PC-3 (cell line): ENCODE data around the gene TNFRSF1B. TPM values are rescaled to one million over a fixed set of nuclear protein-coding genes. Genes with fewer than 3 reads are reported as not detected.

Source experiments
- ATAC-seq: fragments of 200-7000 bp; cut with Tn5 transposase; 2 replicates; pipeline ENCODE4 v1.9.1; 2020; ENCODE audit warnings: mild to moderate bottlenecking, moderate library complexity
- BruUV-seq: library from RNA; stranded (reverse); fragments of 400-500 nt; replicated peaks from 2 replicates; lab custom pipeline; 2021; lab: Mats Ljungman, UMichigan
- CTCF ChIA-PET: fragments of 300-600 bp; sonication (Branson Sonifier 250); formaldehyde crosslinking; loops from one replicate; lab custom pipeline; 2022; ENCODE audit warnings: antibody characterized with exemption; lab: Charles Lee
- POLR2A ChIA-PET: fragments of 300-600 bp; sonication (Branson Sonifier 250); formaldehyde crosslinking; loops from one replicate; lab custom pipeline; 2022; ENCODE audit warnings: antibody characterized with exemption; ENCODE audit not compliant: unreplicated experiment; lab: Charles Lee
- DNase-seq: peaks from one replicate; pipeline ENCODE4 v3.0.0-alpha.2; 2015
- H2AFZ ChIP-seq: fragments of 300-600 bp; sonication (generic); 2 replicates; pipeline ENCODE4 v1.6.0; 2016; ENCODE audit warnings: antibody characterized with exemption, low read length
- H3F3A ChIP-seq: fragments of 300-600 bp; sonication (generic); one replicate; pipeline ENCODE4 v1.6.0; 2017; ENCODE audit warnings: antibody characterized with exemption, low read length, control low read depth, mild to moderate bottlenecking; ENCODE audit not compliant: unreplicated experiment
- H3K27ac ChIP-seq: fragments of 300-600 bp; sonication (generic); 2 replicates; pipeline ENCODE4 v1.5.1; 2016; ENCODE audit warnings: mild to moderate bottlenecking, low read length
- H3K27me3 ChIP-seq: fragments of 300-600 bp; sonication (generic); 2 replicates; pipeline ENCODE4 v1.6.1; 2016; ENCODE audit warnings: low read length, mixed read lengths
- H3K36me3 ChIP-seq: fragments of 300-600 bp; sonication (generic); 2 replicates; pipeline ENCODE4 v1.6.1; 2016; ENCODE audit warnings: low read depth, mixed run types, low read length, mixed read lengths
- H3K4me1 ChIP-seq: fragments of 300-600 bp; sonication (generic); 2 replicates; pipeline ENCODE4 v1.5.1; 2016; ENCODE audit warnings: low read length; ENCODE audit not compliant: insufficient read depth
- H3K4me2 ChIP-seq: fragments of 300-600 bp; sonication (generic); 2 replicates; pipeline ENCODE4 v1.6.0; 2016; ENCODE audit warnings: low read length
- H3K4me3 ChIP-seq: fragments of 300-600 bp; sonication (generic); 2 replicates; pipeline ENCODE4 v1.5.1; 2016; ENCODE audit warnings: mild to moderate bottlenecking, low read length, mixed read lengths
- H3K79me2 ChIP-seq: fragments of 300-600 bp; sonication (generic); 2 replicates; pipeline ENCODE4 v1.6.1; 2017; ENCODE audit warnings: low read length, mixed read lengths
- H3K9ac ChIP-seq: fragments of 300-600 bp; sonication (generic); 2 replicates; pipeline ENCODE4 v1.6.0; 2016; ENCODE audit warnings: mild to moderate bottlenecking, low read length
- H3K9me2 ChIP-seq: fragments of 300-600 bp; sonication (generic); replicated peaks from 2 replicates; pipeline ENCODE4 v1.6.1; 2016; ENCODE audit warnings: mixed run types, low read length, mixed read lengths
- H3K9me3 ChIP-seq: fragments of 300-600 bp; sonication (generic); 2 replicates; pipeline ENCODE4 v1.6.1; 2016; ENCODE audit warnings: low read length, mixed read lengths
- H4K20me1 ChIP-seq: fragments of 300-600 bp; sonication (generic); 2 replicates; pipeline ENCODE4 v1.6.1; 2016; ENCODE audit warnings: low read length, mixed read lengths
- EZH2 ChIP-seq: fragments of 300-600 bp; sonication (generic); IDR thresholded peaks from one replicate; pipeline ENCODE4 v1.6.1; 2017; ENCODE audit warnings: antibody characterized with exemption, mild to moderate bottlenecking, low read length; ENCODE audit not compliant: unreplicated experiment
- EZH2phosphoT487 ChIP-seq: fragments of 300-600 bp; sonication (generic); IDR thresholded peaks from 2 replicates; pipeline ENCODE4 v1.6.1; 2018; ENCODE audit warnings: mild to moderate bottlenecking, antibody characterized with exemption, low read length, borderline replicate concordance
- intact Hi-C: fragments of 100-400 bp; cut with micrococcal nuclease; formaldehyde crosslinking; loops from 2 replicates; pipeline ENCODE4 v1.9.0; 2023
- total RNA-seq: library from RNA; depleted of rRNA; stranded (reverse); fragments of >200 nt; gene quantifications from 2 replicates; pipeline ENCODE4 v1.2.3, GENCODE V29; 2014
- TF ChIP-seq, protein P1 (sequence below): fragments of 300-600 bp; sonication (generic); conservative IDR thresholded peaks from 2 replicates; pipeline ENCODE4 v1.5.1; 2017; ENCODE audit warnings: antibody characterized with exemption, low read depth, mild to moderate bottlenecking, low read length

TNFRSF1B gene
- total RNA-seq, 1 experiment from 2014 or later = 1.3 TPM

DNA sequence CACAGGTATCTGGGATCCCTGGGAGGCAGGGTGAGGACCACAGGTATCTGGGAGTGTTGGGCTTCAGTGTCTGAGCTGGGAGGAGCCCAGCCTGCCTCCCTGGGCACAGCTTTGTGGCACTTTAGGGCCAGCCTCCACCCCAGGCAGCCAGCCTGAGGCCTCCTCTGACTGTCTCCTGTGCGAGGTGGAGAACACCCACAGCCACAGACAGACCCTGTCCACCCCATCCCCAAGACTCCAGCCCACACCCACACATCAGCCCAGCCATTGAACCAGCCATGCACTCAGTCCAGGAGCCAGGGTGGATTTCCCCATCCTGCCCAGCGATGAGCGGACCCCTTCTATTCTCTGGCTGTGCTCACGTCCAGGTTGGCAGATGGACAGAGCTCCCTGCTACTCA lies 21.8 kb upstream of the TNFRSF1B start:
- ChIA-PET CTCF (no interaction called here), POLR2A (no interaction called here)
- H3K79me2 ChIP-seq = no peaks in the 10 kb centered on the region
- H3K27me3 ChIP-seq = no peaks in the 10 kb centered on the region
- intact Hi-C loops = no loop called here
- no peaks in the 10 kb centered on the region for H3K36me3 ChIP-seq
- no peak overlapping the region for H3K9ac ChIP-seq
- no peak for DNase-seq
- H2AFZ ChIP-seq = no peak overlapping the region
- H3K9me2 ChIP-seq = no peaks in the 10 kb centered on the region
- no TSS peak for BruUV-seq
- no peak for ATAC-seq
- no peak overlapping the region for H3K4me2 ChIP-seq
- no peak overlapping the region for H3K27ac ChIP-seq
- no peaks in the 10 kb centered on the region for H4K20me1 ChIP-seq
- H3K4me3 ChIP-seq = no peak overlapping the region
- H3K9me3 ChIP-seq = no peaks in the 10 kb centered on the region
- TF ChIP-seq, protein P1, sequence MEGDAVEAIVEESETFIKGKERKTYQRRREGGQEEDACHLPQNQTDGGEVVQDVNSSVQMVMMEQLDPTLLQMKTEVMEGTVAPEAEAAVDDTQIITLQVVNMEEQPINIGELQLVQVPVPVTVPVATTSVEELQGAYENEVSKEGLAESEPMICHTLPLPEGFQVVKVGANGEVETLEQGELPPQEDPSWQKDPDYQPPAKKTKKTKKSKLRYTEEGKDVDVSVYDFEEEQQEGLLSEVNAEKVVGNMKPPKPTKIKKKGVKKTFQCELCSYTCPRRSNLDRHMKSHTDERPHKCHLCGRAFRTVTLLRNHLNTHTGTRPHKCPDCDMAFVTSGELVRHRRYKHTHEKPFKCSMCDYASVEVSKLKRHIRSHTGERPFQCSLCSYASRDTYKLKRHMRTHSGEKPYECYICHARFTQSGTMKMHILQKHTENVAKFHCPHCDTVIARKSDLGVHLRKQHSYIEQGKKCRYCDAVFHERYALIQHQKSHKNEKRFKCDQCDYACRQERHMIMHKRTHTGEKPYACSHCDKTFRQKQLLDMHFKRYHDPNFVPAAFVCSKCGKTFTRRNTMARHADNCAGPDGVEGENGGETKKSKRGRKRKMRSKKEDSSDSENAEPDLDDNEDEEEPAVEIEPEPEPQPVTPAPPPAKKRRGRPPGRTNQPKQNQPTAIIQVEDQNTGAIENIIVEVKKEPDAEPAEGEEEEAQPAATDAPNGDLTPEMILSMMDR = no peak
- no peak for TF ChIP-seq EZH2
- no peak for TF ChIP-seq EZH2phosphoT487
- peaks cover 21% of the 10 kb centered on the region for H3K4me1 ChIP-seq
- no peaks in the 10 kb centered on the region for H3F3A ChIP-seq

DNA sequence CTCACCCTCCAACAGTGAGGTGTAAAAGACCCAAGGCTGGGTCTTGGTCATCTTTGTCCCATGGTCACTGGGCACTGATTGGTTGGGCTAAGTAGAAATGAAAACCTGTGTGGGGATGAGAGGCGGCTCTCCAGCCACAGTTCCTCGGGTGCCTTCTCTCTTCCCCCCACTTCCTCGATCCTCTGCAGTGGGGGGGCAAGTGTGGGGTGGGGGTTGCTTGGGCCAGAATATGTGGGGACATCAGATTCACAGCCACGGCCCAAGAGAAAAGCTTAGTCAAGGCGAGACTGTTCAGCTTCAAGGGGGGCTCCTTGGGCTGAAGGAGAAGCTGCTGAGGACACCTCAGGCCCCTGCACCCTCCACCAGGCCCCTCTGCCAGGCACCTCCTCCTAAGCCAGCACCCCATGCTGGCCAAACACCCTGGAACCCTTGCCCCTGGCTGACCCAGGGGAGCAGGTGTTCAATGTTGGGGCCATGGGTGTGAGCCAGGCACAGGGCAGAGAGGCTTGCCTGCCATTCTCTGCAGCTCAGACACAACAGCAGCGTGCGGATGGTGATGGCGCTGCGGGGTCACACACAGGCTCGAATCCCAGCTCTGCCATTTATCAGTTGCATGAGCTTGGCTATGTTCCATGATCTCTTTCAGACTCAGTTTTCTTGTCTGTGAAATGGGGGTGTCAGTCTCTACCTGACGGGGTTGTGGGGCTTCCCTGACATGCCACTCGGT lies 21.0 kb upstream of the TNFRSF1B start:
- H3K9ac ChIP-seq = no peak overlapping the region
- H3K9me2 ChIP-seq = no peaks in the 10 kb centered on the region
- no peak overlapping the region for H3K4me2 ChIP-seq
- no peaks in the 10 kb centered on the region for H3K79me2 ChIP-seq
- no peaks in the 10 kb centered on the region for H3K9me3 ChIP-seq
- H3K27me3 ChIP-seq = no peaks in the 10 kb centered on the region
- H3K4me1 ChIP-seq = peaks cover 21% of the 10 kb centered on the region
- H3K4me3 ChIP-seq = no peak overlapping the region
- H4K20me1 ChIP-seq = no peaks in the 10 kb centered on the region
- intact Hi-C loops = no loop called here
- ChIA-PET CTCF (no interaction called here), POLR2A (no interaction called here)
- DNase-seq = no peak
- no peaks in the 10 kb centered on the region for H3F3A ChIP-seq
- no peak overlapping the region for H2AFZ ChIP-seq
- no peak overlapping the region for H3K27ac ChIP-seq
- no TSS peak for BruUV-seq
- H3K36me3 ChIP-seq = no peaks in the 10 kb centered on the region
- ATAC-seq = no peak
- TF ChIP-seq, protein P1 = no peak
- TF ChIP-seq EZH2 (no peak), EZH2phosphoT487 (no peak)

DNA sequence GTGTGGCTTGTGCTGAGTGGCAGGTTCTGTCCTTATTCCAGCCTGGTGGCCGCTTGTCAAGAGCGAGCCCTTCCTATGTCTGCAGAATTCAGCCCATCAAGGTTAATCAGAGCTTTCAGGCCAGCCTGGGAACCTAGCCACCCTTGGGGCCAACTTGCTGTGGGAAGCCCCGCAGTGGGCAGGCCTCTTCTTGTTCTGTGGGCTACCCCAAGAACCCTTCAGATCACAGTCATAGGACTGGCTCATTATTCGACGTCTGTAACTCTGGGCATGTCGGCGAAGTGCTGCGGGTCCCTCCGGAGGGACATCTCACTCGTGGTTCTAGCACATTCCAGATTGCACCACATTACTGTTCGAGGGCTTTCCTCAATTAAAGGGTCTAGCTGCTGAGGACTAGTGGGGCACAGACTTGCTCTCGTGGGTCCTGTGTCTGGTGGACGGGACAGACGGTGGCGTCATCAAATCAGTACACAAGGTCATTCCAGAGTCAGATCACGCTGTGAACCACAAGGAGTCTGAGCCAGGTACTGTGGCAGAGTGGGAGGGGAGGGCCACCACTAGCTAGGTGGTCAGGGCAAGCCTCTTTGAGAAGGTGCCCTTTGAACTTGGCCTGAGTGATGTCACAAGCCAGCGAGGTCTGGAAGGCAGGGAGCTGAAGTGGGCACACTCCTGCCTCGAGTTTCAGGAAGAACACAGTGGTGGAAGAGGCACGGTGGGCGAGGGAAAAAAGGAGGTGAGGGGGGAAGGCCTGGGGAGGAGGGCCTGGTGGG lies 20.3 kb upstream of the TNFRSF1B start:
- Histone ChIP-seq H3K27me3 (no peaks in the 10 kb centered on the region), H3K36me3 (no peaks in the 10 kb centered on the region), H4K20me1 (no peaks in the 10 kb centered on the region), H2AFZ (no peak overlapping the region), H3K4me2 (no peak overlapping the region), H3K9me3 (no peaks in the 10 kb centered on the region), H3F3A (no peaks in the 10 kb centered on the region), H3K9me2 (no peaks in the 10 kb centered on the region), H3K79me2 (no peaks in the 10 kb centered on the region), H3K9ac (no peak overlapping the region), H3K4me3 (no peak overlapping the region), H3K27ac (no peak overlapping the region), H3K4me1 (peaks cover 21% of the 10 kb centered on the region)
- intact Hi-C loops = no loop called here
- DNase-seq (no peak), ATAC-seq (no peak)
- no TSS peak for BruUV-seq
- ChIA-PET CTCF (no interaction called here), POLR2A (no interaction called here)
- TF ChIP-seq, protein P1 = no peak
- TF ChIP-seq EZH2phosphoT487 (no peak), EZH2 (no peak)
